HT-29 (cell line): Measurements from ENCODE around the gene NOP14. TPM values are rescaled to one million over a fixed set of nuclear protein-coding genes. Genes with fewer than 3 reads are reported as not detected.
"Not testable (repeated sequence)": the region's sequence is repeated elsewhere in the genome, so short reads cannot be mapped to it uniquely, and the experiment has no call there.

ENCODE experiments used
- DNase-seq: peaks from one replicate; pipeline ENCODE4 v3.0.0-alpha.2; 2015; ENCODE audit warnings: low spot score
- total RNA-seq: library from RNA; depleted of rRNA; stranded (reverse); fragments of >200 nt; shearing (Covaris generic); gene quantifications from 2 replicates; pipeline ENCODE4 v1.2.3, GENCODE V29; 2014

The NOP14 gene
- total RNA-seq, 1 experiment from 2014 or later = 26.2 TPM

DNA sequence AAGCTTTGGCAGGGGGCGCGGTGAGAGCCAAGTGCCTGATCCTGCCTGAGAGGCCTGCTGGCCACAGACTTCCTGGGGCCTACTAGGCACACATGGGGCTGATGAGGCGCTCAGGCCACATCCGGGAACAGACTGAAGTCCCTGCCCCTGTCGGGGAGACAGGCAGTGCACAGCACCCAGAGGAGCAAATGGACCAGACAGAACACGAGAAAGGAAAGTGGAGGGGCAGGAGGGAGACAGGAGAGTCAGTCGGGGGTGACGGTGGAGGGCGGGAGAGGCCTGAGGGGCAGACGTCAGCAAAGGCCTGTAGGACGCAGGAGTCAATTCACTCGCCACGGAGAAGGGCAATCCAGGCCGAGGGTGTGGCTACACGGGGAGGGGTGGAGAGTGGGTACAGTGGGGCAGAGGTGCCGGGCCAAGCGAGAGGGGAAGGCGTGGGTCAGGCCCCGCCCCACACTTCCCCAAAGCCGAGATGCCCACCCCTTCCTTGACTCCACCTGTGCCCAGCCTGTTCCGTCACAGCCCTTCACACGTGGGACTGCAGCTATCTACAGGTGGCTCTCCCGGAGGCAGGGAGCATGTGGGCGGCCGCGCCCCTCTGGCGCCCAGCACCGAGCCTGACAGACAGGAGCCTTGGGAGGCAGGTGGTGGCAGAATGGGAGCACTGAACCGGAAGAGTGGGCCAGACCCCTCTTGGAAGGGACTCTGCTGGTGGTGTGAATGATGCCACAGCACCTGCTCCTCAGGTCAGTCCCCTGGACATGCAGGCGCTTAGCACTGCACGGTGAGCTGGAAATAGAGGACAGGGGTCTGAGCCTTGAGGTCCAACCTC, 20.5 kb downstream of the NOP14 start:
- peak; percentile 22 for DNase-seq

DNA sequence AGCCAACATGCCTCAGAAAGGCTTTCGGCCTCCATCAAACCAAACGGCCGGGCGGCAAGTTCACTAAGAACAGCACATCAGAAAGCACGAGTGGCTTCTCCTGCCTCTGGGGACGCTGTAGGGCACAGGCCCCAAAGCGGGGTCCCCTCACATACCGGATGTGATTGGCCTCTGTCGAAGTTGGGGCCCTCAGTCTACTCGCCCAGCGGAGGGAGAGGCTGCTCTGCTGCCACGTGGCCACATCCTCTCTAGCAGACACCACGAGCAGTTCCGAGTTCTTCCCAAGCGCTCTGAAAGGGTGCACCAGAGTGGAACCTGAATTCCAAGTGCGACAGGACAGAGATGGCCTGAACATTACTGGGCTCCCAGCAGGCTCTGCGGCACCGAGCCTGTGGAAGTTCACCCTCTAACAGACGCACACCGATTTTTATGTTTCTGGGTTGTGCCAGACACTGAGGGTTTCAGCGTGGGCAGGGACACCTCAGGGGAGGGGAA, 21.1 kb downstream of the NOP14 start:
- DNase-seq = no peak

DNA sequence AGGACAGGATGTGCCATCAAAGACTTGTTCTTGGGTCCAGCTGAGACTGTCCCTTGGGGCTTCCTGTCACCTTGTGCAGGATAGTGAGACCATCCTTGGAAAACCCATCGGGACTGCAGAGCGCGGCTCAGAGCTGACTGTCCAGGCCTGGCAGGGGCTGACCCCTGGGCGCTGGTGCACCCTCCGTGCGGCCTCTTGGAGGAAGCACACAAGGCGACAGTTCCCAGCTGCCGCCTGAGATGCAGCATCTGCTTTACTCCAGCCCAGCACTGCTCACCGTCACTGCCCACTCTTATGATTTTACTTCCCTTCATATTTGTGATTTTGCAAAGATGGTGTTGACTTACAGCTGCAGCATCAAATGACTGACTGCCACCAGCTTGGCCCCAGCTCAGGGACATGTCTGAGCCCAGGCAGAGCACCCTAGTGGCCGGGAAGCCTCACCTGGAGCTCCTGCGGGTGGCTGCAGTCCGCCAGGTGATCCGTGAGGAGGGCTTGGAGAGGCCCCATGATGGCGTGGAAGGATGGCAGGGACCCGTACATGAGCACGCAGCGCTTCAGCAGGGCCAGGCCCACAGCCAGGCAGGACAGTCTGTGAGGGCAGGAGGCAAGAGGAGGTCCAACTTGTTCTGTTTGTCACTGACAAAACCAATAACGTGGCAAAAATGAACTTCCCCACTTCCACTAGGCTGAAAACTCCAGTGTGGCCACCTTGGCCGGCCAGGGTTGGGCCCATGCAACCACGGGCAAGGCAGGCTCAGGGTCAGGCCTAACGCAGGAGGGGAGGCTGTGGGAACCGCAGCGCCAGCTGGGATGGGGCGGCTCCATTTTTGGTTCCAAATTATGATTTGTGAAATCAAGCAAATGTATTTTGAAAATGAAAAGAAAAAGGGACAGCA, 21.8 kb downstream of the NOP14 start:
- DNase-seq = no peak

DNA sequence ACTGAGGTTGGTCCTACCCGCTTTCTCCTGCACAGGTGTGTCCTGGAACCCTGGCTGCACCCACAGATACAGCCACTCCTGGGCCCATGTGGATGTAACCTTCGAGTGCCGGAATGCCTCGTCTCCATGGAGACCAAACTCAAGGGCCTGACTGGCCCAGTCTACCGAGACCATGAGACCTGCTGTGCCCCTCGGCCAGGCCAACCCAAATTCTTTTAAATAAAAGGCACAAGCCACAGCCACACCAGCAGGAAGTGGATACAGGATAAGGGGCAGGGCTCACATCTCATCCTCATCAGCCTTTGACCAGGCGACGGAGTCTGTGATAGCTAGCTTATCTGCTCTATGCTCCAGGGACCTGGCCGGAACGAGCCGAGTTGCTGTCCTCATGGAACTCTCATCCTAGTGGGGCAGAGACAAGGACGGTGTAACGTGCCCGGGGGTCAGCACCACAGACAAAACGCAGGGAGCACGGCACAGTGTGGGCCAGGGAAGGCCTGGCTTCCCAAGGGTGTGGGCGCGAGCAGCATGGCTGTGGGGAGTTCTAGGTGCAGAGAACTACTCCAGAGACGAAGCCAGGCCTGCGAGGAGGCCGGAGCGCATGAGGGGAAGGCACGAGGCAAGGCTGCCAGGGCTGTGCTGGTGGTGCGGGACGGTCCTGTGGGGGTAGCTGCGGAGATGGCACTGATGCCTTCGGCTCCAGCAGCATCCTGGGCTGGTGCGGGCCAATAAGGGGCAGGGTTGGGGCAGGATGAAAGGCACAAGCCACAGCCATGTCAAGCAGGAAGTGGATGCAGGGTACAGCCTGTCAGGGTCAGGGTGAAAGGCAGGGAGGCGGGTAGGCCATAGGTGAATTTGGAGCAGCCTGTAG, 22.7 kb downstream of the NOP14 start:
- no peak for DNase-seq

DNA sequence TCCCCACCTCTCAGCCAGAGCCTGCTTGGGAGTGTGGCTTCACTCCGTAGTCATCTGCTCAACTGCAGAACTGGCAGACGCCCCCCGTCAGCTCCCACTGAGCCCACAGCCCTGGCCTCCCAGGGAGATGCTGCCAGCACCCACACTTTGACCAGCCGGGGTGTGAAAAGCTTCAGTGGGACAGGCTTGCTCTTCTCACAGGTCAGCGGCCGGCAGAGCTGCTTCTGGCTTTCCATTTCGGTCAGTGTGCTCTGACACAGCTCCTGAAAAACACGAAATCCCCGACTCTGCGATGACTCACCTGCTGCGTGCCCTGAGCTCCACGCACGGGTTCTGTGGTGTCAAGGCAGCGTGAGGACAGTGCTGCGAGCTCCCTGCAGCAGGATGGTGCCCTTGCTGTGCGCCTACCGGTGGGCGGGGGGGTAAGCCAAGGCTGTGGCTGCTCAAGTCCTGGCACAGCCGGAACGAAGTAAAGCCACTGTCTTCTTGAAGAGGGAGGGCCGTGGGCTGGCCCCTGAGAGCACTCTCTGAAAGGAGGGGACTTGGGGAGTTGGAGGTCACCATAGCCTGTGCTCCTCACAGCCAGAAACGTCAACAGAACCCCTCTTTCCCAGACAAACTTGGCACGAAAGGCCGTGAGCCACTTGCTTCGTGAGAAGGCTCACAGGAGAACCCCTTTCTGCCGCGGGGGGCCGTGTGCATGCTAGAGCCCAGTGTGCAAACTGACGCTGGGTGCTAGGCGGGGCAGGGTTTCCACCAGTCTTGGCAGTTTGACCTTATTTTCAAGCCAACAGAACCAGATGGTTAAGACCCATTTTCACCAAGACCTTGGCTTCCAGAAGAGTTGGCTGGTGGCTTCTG, 23.6 kb downstream of the NOP14 start:
- no peak for DNase-seq

DNA sequence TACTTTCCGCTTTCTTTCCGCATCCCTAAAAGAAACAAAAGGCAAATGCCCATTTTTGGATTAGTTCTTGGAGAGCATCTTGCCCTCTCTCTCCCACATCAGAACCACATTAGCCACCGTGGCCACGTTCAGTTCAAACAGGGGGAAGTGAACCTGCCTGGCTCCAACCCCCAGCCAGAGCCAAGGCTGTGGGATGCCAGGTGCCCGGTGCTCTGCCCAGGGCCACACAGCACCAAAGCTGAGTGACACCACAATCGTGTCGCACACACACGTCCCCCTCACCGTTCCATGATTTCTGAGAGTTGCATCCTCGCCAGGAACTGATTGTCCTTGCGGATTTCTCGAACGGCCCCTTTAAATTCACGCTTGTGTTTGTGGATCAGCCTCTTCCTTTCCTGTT, 24.3 kb downstream of the NOP14 start:
- no peak for DNase-seq

DNA sequence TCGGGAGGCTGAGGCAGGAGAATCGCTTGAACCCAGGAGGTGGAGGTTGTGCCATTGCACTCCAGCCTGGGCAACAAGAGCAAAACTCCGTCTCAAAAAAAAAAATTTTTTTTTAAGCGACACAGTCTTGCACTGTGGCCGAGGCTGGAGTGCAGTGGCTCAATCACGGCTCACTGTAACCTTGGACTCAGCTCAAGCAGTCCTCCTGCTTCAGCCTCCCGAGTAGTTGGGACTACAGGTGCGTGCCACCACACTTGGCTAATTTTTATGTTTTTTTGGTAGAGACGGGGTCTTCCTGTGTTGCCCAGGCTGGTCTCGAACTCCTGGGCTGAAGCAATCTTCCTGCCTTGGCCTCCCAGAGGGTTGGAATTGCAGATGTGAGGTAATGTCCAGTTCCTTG, 24.8 kb downstream of the NOP14 start:
- not testable (repeated sequence) for DNase-seq

DNA sequence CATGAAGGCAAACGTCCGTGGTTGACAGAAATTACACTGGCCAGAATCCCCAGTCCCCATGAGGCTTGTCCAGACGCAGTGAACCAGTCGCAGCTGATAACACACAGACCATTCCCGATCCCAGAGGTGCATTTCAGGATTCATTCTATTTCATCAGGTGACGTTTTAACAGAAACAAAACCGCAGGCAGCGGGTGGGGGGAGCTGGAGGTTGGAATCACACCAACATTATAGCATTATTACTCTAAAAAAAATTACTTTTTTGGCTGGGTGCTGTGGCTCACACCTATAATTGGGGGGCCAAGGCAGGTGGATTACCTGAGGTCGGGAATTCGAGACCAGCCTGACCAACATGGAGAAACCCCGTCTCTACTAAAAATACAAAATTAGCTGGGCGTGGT, 25.2 kb downstream of the NOP14 start:
- no peak for DNase-seq

DNA sequence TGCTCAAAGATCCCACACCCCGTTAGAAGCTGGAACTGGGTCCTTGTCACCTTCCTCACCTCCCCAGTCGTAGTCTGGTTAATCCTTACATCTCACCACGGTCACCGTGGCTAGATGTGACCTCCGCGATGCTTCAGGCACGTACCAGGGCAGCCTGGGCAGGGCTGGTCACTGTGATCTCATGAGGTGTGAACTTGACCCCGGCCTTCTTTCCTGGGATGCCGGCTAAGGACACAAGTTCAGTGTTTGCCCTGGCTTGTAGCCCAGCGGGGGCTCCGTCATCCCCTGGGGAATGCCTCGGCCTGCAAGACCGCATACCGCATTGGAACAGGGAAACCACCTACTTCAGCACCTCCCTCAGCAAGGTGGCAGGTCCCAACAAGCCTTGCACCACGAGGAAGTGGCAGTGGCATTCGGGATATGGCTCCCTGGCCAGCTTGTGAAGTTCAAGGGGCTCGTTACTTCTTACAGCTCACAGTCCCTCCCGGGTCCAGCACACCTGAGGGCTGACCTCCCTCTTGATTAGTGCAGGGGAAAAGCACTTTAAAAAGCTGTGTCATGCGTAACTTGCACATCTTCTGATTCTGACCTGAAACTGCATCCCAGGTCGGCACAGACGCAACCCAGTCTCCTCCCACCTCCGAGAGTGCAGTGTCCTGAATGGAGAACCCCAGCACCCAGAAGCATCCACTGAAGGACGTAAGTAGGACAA, 25.9 kb downstream of the NOP14 start:
- peak; percentile 82 for DNase-seq

DNA sequence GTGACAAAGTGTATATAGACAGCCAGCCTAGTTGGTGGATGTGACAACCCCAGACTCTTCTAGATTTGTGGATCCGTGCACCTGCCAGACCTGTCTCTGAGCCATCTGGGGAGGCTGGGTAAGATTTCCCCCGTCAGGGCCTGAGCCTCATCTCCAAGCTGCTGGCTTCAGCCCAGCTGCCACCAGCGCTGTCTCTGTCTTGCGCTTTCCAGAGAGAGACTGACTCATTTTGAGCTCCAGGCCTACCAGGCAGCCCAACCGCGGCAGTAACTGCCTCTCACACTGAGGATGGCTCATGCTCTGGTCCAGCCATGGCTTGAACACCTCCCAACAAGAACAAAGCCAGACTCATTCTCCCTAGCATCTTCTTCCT, 26.4 kb downstream of the NOP14 start:
- no peak for DNase-seq

DNA sequence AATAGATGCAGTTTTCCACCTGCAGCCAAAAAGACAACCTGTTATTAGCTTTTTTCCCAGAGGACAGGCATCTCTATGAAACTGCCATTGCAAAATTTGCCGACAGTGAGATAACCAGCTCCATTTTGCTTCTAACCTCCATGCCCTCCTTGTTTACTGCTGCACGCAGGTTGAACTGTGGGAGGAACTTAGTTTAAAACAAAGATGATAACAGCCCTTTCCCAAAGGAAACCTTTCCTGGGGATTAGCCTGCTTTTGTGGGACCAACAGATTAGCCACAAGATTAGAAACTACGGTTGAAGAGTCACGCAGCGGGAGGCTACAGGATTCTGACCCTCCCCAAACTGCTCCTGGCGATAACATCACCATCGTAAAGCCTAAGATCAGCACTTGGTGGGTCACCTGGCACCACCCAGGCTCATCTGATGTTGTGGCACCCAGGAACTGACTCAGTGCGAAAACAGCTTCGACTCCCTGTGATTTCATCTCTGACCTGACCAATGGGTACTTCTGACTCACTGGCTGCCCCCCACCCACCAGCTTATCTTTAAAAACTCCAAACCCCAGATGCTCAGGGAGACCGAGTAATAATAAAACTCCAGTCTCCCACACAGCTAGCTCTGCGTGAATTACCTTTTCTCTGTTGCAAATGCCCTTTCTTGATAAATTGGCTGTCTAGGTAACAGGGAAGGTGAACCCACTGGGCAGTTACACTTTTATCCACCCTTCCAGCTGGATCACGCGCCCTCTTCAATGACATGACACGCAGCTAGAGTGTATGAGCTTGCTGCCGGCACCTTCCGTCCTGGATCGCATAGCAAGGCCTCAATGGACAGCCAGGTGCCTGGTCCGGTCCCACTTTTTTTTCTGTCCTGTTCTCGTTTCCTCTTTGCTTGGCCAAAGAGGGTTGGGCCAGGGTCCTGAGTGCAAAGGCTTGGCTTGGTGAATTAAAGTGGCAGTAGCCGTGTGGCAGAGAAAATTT, 27.2 kb downstream of the NOP14 start:
- DNase-seq = peak; percentile 83

DNA sequence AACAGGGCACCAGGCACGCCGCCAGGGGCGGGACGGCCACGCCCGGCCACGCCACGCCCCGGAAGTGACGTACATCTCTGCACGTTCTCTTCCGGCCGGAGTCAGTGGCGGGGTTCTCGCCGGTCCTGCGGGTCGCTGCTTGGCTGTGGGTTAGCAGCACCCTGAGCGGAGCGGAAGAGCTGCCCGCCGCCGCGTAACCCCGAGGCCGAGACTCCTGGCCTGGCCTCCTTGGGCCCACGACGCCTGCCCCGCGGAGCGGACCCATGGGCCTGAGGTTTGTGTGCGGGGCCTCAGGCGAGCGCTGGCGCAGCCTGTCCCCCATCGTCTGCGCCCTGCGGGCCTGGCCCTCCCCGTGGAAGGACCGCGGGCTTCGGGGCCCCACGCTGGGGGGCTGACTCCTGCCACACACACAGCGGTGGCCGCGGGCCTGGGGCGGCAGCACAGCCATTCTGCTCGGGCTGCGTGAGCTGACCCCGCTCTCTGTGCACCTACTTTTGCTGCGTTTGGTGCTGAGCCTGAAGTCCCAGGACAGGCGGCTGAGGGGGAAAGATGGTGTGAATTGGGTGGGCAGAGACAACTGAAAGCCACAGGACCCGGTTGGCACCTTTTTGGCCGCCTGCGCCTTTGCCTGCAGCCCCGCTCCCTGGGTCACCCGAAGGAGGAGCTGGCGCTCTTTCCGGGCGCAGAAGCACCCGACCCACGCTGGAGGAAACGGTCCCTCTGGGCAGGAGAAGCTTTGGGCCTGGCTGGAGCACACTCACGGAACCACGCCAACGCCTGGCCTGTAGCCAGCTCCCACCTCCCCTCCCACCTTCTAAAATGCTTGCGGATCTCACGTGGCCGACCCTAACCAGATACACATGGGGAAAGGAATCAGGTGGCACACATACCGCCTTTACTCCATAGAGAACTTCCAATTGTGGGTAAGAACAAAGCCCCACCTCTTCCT, 28.1 kb downstream of the NOP14 start:
- peak; percentile 91 for DNase-seq

DNA sequence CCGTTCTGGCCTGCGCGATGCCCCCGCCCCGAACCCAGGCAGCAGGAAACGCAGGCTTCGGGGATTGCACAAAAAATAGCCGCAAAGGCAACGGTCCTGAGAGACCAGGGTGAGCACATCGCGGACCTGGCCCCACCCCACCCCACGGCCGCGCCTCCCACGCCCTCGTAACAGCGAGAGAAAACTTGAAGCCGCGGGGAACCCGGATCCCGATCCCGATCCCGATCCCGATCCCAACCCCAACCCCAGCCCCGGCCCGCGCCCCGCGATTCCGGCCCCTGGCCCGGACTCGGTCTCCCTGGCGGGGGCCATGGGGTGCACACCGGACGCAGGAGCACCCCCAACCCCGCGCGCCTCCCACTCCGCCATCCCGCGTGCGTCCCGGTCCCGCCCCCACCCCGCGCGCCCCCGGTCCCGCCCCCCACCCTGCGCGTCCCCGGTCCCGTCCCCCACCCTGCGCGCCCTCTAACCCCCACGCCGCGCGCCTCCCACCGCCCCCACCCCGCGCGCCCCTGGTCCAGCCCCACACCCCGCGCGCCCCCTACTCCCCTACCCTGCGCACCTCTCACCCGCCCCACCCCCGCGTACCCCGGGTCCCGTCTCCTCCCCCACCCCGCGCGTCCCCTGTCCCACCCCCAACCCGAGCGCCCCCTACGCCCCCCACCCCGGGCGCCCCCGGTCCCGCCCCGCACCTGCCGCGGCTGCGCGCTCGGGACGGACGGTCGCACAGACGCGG, 29.0 kb downstream of the NOP14 start:
- DNase-seq = peak; percentile 23

DNA sequence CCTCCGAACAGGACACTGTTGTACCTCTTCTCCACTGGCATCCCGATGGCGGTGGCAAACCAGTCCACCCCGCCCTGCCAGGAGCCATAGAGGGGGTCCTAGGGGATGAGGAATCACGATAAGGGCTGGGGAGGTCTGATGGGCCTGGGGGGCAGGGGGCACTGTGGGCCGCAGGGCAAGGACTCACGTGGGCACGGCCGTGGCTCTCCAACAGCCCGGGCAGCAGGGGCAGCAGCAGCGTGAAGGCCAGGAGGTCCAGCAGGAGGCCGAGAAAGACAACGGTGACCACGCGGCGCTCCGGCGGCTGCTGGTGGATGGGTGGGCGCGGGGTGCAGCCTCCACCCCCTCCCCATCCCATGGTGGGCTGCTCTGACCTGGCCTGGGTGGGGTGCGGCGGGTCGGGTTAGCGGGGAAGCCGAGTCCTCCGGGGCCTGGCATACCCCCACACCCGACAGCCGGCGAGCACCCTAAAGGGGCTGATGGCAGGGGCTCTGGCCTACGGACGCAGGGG, 29.6 kb downstream of the NOP14 start:
- DNase-seq = no peak

DNA sequence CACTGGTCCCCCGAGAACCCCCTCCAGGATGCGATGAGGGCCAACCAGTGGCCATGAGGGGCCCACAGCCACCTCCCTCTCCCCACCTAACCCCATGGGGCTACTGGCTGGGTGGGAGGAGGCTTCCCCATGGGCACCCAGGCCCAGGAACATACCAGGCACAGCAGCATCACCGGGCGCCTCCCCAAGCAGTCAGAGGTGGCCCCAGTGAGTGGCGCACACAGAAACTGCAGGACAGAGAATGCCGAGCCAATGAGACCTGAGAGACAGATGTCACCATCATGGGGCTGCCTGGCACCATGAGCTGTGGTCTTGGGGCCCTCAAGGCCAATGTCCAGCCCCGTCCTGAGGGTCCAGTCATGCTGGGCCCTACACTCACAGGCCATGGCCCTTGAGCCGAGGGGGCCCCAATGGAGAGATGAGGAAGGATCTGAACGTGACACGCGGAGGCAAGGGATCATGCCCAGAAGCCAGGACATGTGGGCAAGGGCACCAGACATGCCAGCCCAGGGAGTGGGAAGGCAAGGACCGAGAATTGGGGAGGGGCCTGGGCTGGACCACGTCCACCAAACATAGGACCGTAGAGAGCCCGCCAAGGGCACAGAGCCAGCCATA, 30.1 kb downstream of the NOP14 start:
- peak; percentile 21 for DNase-seq

DNA sequence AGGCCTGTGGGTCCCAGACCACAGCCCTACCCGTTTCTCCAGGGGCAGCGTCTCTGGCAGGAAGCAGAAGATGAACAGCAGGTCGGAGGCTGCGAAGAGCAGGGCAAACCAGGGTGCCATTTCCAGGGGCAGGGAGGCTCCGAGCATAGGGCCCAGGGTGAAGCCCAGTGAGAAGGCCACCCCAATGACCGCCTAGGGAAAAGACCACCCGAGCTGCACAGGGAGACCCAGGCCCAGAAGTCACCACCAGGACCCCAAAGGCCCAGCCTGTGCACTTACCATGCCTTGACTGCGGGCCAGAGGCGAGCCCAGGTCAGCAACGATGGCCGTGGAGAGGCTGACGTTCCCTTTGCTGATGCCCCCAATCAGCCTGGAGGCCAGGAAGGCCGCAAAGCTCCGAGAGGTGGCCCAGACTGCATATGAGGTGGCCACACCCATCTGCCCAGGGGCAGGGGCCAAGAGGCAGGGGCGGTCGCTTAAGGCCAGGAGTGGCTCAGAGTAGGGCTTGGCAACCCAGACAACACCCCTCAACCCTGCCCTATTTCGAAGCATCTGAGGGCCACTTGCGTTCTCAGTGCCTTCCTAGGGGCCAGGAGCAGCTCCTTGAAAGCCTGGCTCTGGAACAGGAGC, 30.8 kb downstream of the NOP14 start:
- DNase-seq = no peak
